ENCODE results near the gene PGBD5.

PGBD5 gene

GRCh38 chr1:230330157-230330556 is 96.0 kb downstream of the PGBD5 start:
- H3K9me3 ChIP-seq (ENCODE audit: severe bottlenecking): no peaks in the 10 kb centered on the region
- no peak overlapping the region for H3K4me3 ChIP-seq (ENCODE audit: low read depth, low read length)
- TF ChIP-seq, protein P1, sequence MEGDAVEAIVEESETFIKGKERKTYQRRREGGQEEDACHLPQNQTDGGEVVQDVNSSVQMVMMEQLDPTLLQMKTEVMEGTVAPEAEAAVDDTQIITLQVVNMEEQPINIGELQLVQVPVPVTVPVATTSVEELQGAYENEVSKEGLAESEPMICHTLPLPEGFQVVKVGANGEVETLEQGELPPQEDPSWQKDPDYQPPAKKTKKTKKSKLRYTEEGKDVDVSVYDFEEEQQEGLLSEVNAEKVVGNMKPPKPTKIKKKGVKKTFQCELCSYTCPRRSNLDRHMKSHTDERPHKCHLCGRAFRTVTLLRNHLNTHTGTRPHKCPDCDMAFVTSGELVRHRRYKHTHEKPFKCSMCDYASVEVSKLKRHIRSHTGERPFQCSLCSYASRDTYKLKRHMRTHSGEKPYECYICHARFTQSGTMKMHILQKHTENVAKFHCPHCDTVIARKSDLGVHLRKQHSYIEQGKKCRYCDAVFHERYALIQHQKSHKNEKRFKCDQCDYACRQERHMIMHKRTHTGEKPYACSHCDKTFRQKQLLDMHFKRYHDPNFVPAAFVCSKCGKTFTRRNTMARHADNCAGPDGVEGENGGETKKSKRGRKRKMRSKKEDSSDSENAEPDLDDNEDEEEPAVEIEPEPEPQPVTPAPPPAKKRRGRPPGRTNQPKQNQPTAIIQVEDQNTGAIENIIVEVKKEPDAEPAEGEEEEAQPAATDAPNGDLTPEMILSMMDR (IDR thresholded peaks at IDR 0.05; ENCODE audit: low read depth, low read length): no peak
- H3K36me3 ChIP-seq: peaks cover 37% of the 10 kb centered on the region
- no peaks in the 10 kb centered on the region for H3K27me3 ChIP-seq (ENCODE audit: insufficient read depth, low read depth, severe bottlenecking)
- no peak for DNase-seq
- H3K27ac ChIP-seq: no peak overlapping the region

- DNase-seq: no peak
- Histone ChIP-seq H3K9me3 (ENCODE audit: severe bottlenecking) (no peaks in the 10 kb centered on the region), H3K27ac (no peak overlapping the region), H3K27me3 (ENCODE audit: insufficient read depth, low read depth, severe bottlenecking) (no peaks in the 10 kb centered on the region), H3K4me3 (ENCODE audit: low read depth, low read length) (no peak overlapping the region), H3K36me3 (peaks cover 49% of the 10 kb centered on the region)
- TF ChIP-seq, protein P1 (IDR thresholded peaks at IDR 0.05; ENCODE audit: low read depth, low read length): no peak
Measured at GRCh38 chr1:230328342-230329015, 97.7 kb downstream of the PGBD5 start.

DNA sequence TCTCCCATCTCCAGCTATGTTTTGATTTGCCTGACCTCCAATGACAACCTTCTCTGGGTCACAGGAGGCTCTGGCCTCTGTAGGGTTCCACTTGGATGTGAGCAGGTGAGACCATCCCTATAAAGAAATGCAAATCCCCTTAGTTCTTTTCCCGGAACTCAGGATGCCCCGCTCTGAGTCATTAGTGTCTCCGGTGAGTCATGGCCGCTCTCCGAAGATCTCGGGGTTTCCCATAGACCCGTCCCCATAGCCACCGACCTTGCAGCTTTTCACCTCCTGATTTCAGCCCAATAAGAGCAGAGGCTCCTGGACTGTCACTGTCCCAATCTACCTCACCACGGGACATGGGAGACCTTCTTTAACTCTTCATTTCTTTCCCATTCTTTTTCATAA is 98.2 kb downstream of the PGBD5 start:
- H3K27ac ChIP-seq: no peak overlapping the region
- TF ChIP-seq, protein P1 (IDR thresholded peaks at IDR 0.05; ENCODE audit: low read depth, low read length): no peak
- peaks cover 53% of the 10 kb centered on the region for H3K36me3 ChIP-seq
- no peak for DNase-seq
- H3K4me3 ChIP-seq (ENCODE audit: low read depth, low read length): no peak overlapping the region
- no peaks in the 10 kb centered on the region for H3K9me3 ChIP-seq (ENCODE audit: severe bottlenecking)
- no peaks in the 10 kb centered on the region for H3K27me3 ChIP-seq (ENCODE audit: insufficient read depth, low read depth, severe bottlenecking)

GRCh38 chr1:230326971-230327891 is 98.9 kb downstream of the PGBD5 start:
- Histone ChIP-seq H3K27ac (no peak overlapping the region), H3K27me3 (ENCODE audit: insufficient read depth, low read depth, severe bottlenecking) (no peaks in the 10 kb centered on the region), H3K9me3 (ENCODE audit: severe bottlenecking) (no peaks in the 10 kb centered on the region), H3K4me3 (ENCODE audit: low read depth, low read length) (no peak overlapping the region), H3K36me3 (peaks cover 54% of the 10 kb centered on the region)
- TF ChIP-seq, protein P1 (IDR thresholded peaks at IDR 0.05; ENCODE audit: low read depth, low read length): no peak
- DNase-seq: no peak

- TF ChIP-seq, protein P1 (IDR thresholded peaks at IDR 0.05; ENCODE audit: low read depth, low read length): no peak
- H3K9me3 ChIP-seq (ENCODE audit: severe bottlenecking): no peaks in the 10 kb centered on the region
- no peaks in the 10 kb centered on the region for H3K27me3 ChIP-seq (ENCODE audit: insufficient read depth, low read depth, severe bottlenecking)
- peaks cover 37% of the 10 kb centered on the region for H3K36me3 ChIP-seq
- no peak for DNase-seq
- no peak overlapping the region for H3K4me3 ChIP-seq (ENCODE audit: low read depth, low read length)
- no peak overlapping the region for H3K27ac ChIP-seq
Measured at GRCh38 chr1:230323686-230324085, 102.4 kb downstream of the PGBD5 start.
